ENCODE results near the gene ANKRD65.
"Not testable (repeated sequence)": the region's sequence is repeated elsewhere in the genome, so short reads cannot be mapped to it uniquely, and the experiment has no call there.

The ANKRD65 gene

GRCh38 chr1:1399187-1399871 lies 21.7 kb downstream of the ANKRD65 start, which contains the start of gene CCNL2:
TSS of gene CCNL2 (minus strand) at chr1:1399335. CDS start at chr1:1399306, 29 bp downstream.
- in situ Hi-C loops (cut with MboI; ENCODE audit: low sequenced_read_pairs), result no loop called here

DNA sequence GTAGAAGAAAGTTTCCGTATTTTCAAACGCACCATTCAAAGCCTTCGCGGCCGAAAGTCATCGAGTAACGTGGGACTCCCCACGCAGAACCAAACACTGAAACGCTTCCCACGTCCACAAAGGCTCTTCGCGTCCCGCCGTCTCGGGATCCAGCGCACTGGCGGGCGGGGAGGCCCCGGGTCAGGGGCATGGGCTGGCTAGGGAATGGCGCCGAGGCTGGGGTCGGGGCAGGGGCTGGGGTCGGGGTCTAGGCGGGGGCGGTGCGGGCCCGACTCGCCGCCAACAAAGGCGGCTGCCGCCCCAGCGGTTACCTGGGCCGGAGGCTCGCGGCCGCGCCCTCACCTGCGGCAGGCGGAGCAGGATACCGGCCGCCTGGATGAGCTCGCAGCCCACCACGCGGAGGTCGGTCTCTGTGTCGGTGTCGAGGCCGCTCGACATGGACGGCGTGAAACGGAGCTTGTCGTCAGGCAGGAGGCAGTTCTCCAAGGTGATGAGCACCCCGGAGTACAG lies 22.3 kb downstream of the ANKRD65 start:
- in situ Hi-C loops (cut with MboI; ENCODE audit: low sequenced_read_pairs), result no loop called here

DNA sequence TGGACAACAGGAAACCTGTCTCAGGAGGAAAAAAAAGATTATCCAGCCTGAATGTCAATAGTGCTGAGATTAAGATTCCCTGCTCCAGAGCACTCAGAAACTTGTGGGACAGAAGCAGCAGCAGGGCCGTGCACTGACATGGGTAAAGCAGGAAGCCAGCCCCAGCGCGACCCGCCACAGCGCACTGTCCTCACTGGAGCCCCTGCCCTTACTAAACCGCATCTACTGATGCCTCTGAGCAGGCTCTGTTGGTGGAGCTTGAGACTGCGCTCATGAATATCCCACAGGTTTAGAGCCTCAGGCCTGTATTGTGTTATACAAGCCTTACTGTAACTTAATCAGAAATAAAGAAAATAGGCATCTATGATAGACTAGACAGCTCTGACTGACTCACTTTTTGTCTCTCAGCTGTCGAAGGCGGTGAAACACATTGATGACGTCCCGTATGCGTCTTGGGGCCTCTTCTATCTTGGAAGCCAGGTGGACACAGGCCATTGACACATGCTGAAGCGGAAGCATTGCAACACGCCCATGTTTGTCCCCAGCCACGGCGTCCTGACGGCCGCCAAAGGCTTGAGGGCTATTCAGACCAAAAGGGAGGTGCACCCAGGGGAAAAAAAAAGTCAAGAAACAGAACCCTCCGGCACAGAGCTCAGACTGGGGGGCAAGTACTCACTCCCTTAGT lies 23.1 kb downstream of the ANKRD65 start:
- in situ Hi-C loops (cut with MboI; ENCODE audit: low sequenced_read_pairs), result no loop called here

DNA sequence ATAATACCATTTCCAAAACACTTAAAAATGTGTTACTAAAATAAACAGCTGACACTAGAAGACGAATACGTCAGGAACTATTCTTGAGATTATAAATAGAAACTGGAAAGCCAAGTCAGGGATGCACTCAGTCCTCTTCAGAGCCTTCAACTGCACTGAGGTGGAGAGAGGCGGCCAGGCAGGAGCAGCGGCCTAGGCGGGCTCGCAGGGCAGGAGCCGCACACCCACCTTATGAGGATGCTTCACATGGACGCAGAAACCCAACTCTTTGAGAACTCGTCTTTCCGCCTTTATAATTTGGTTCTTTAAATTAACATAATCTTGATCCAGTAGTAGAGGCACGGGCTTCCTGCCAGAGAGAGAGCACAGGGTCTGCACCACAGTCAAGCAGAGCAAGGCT lies 25.9 kb downstream of the ANKRD65 start:
- in situ Hi-C loops (cut with MboI; ENCODE audit: low sequenced_read_pairs), result no loop called here

DNA sequence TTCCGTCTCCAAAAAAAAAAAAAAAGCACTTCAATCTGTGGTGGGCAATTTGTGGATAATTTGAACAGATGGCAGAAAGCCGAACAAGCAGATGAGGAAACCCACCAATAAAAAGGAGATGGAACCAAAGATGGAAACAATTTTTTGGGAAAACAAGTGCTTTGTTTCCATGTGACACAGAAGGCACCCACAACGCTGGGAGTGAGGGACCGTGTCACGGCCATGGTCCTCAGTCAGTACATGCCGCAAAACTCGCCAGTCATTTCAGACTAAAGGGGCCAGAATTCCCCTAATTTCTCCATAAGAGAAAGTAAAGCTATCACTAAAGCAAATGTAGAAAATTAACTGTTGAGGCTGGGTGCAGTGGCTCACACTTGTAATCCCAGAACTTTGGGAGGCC lies 27.0 kb downstream of the ANKRD65 start:
- in situ Hi-C loops (cut with MboI; ENCODE audit: low sequenced_read_pairs), result no loop called here

- in situ Hi-C loops (cut with MboI; ENCODE audit: low sequenced_read_pairs), result no loop called here
Measured at GRCh38 chr1:1393428-1393827, 27.6 kb downstream of the ANKRD65 start.

GRCh38 chr1:1393014-1393413 lies 28.1 kb downstream of the ANKRD65 start:
- in situ Hi-C loops (cut with MboI; ENCODE audit: low sequenced_read_pairs), result no loop called here

DNA sequence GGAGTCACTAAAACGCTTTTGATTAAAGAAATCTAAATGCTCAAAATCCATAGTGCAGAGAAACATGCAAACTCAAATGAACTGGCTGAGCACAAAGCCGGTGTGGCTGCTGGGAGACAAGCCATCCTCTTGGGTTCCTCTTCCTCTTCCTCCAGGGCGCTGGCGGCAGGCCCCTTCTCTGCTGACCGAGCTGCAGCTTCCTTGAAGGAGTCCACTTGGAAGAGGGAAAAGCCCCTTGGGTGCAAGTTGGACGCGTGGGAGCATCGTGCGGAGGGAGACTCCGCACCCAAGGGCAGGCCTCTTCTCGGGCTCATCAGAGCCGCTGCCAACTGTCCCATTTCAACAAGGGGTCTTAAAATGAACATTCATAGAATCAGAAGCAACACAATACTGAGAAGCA lies 29.9 kb downstream of the ANKRD65 start:
- in situ Hi-C loops (cut with MboI; ENCODE audit: low sequenced_read_pairs), result no loop called here

DNA sequence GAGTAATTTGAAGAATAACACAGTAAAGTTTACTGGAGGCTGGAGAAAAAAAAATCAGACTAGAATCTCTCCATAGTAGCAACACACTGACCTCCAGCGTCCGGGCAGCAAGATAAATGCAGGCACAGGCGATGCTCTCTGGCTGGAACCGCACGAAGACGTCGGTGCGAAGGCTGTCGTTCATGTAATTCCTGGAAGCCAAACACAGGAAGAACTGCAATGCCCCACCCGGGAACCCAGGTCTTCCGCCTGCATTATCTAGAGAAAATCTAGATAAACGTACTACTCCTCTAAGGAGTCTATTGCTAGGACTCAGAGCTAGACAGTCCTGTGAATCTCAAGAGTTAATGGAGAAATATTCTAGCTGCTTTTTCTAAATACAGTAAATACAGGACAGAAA lies 30.4 kb downstream of the ANKRD65 start:
- in situ Hi-C loops (cut with MboI; ENCODE audit: low sequenced_read_pairs), result no loop called here

DNA sequence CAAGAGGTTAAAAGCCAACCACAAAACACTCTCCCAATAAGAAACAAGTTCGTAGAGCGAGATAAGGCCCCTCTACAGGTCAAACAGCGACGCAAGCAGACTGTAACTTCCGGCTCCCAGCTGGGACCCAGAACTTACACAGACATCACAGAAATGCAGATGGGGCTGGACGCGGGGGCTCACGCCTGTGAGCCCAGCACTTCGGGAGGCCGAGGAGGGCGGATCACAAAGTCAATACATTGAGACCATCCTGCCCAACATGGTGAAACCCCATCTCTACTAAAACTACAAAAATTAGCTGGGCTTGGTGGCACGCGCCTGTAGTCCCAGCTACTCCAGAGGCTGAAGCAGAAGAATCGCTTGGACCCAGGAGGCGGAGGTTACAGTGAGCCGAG lies 33.0 kb downstream of the ANKRD65 start:
- in situ Hi-C loops (cut with MboI; ENCODE audit: low sequenced_read_pairs), result no loop called here

DNA sequence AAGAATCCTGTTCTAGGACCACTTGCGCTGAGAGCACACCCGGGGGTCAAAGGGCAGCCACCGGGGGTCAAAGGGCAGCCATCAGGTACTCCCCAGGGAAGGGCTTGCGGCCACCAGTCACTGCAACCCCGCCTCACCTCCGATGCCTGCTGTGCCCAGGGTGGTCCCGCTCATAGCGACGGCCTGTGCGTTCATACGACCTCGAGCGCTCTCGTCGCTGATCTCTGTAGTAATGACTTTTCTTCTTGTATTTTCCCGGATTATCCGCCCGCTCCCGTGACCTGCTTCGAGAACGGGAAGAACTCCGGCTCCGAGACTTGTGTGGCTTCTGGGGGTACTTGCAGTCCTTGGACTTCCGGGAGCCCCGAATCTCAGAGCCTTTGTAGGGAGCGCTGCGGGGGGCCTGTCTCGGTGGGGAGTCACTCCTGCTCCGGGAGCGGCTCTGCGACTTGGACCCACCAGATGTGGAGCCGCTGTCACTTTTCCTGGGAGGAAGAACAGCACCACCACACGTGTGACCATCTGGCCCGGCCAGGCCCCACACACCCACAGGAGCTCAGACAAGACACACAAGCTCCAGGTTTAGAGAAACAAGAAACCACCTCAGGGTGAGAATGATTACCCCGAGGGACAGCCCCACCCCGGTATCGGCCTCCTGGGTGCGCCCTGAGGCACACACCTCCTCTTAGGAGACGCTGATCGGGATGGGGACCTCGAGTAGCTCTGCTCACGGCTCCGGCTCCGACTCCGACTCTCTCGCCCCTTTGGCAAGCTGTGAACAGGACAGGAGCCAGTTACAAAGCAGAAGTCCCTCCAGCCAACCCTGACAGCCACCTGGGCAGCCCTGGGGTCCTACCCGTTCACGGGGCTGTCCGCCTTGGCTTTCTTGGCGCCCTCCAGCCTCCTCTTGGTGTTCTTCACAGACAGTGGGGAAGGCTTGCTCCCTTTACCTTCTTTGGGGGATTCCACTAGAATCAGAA lies 33.7 kb downstream of the ANKRD65 start:
- in situ Hi-C loops (cut with MboI; ENCODE audit: low sequenced_read_pairs), result no loop called here

DNA sequence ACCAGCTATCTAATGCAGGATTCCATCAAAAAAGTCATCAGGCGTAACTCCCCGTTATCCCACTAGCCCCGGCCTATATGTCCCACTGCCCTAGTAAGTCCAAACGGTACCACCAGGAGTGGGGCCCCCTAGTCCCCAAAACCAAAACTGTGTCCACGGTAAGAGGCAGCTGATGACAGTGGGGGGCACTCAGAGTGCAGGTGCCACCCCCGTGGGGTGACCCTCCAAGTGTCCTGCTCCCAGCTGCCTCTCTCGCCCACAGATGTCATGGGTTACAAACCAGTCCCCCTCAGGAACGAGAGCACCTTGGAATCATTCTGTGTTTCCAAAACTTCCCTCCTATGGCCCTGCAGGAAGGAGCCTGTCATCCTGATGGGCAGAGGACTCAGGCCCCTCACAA lies 35.1 kb downstream of the ANKRD65 start:
- in situ Hi-C loops (cut with MboI; ENCODE audit: low sequenced_read_pairs), result no loop called here

- in situ Hi-C loops (cut with MboI; ENCODE audit: low sequenced_read_pairs), result not testable (repeated sequence)
Measured at GRCh38 chr1:1385339-1385738, 35.7 kb downstream of the ANKRD65 start.

- in situ Hi-C loops (cut with MboI; ENCODE audit: low sequenced_read_pairs), result no loop called here
Measured at GRCh38 chr1:1381294-1381693, 39.8 kb downstream of the ANKRD65 start.

DNA sequence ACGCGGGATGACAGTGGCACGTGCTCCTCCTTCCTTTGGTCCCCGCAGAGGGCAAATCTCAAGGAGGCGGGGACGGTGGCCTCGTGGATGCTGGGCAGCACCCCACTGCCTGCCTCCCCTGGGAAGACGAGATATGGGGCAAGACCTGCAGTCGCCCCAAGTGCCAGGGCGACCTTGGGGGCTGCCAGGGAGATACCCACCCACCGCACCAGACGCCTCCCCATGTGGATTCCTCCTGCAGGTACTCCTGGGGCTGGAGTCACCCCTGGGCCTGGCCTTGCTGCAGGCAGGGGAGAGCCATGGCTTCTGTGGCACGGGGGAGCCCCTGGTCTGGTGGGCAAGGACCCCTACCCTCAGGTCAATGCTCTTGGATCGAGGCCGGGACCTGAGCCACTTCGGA lies 40.2 kb downstream of the ANKRD65 start:
- in situ Hi-C loops (cut with MboI; ENCODE audit: low sequenced_read_pairs), result no loop called here

DNA sequence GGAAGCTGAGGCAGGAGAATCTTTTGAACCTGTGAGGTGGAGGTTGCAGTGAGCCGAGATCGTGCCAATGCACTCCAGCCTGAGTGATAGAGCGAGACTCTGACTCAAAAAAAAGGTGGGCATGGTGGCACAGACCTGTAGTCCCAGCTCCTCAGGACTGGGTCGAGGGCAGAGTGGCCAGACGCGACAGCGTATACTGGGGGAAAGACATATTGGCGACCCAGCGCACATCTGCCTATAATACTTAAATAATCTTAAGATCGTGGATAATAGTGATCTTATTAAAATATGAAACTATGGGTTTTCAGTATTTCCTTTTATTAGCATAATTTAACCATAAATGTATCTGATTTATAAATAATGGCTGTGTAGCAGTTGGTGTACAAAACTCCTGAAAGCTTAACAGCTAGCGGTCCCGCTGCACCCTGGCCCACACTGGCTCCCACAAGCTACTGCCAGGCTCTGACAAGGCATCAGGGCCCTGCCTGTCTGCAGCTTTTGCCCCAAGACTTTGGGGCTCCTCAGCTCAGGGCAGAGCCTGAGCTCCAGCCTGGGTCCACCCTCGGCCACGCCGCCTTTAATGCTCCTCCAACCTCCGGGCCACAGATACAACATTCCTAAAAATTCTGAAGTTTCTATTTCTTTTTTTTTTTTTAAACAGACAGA lies 43.4 kb downstream of the ANKRD65 start:
- in situ Hi-C loops (cut with MboI; ENCODE audit: low sequenced_read_pairs), result no loop called here

DNA sequence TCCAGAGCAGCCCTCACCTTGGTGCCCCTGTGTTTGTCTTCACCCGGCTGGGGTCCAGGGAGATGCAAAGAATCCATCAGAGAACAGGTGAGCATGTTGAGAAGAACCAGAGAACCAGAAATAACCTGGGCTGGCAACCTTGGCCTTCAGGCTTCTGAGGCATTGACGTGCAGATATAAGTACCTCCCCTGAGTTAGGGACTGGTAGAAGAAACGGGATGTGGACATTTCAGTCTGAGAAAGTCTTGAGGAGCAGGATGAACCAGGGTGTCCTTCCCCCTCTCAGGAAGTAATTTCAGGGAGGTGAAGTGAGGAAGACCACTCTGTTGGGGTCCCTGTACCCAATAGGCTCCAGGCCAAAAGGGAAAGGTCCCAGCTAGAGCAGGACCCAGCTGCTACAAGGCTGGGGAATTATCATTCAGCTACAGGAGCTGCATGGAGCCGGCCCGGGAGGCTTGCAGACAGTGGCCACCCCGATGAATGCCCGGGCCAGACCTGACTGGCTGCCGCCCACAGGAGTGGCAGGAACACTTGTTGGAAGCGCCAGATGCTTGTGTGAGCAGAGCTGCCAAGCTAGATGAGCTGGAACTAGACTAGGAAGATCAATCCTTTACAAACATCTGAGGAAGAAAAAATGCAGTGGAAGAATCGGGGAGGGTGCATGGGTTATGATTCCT lies 44.4 kb downstream of the ANKRD65 start:
- in situ Hi-C loops (cut with MboI; ENCODE audit: low sequenced_read_pairs), result no loop called here

DNA sequence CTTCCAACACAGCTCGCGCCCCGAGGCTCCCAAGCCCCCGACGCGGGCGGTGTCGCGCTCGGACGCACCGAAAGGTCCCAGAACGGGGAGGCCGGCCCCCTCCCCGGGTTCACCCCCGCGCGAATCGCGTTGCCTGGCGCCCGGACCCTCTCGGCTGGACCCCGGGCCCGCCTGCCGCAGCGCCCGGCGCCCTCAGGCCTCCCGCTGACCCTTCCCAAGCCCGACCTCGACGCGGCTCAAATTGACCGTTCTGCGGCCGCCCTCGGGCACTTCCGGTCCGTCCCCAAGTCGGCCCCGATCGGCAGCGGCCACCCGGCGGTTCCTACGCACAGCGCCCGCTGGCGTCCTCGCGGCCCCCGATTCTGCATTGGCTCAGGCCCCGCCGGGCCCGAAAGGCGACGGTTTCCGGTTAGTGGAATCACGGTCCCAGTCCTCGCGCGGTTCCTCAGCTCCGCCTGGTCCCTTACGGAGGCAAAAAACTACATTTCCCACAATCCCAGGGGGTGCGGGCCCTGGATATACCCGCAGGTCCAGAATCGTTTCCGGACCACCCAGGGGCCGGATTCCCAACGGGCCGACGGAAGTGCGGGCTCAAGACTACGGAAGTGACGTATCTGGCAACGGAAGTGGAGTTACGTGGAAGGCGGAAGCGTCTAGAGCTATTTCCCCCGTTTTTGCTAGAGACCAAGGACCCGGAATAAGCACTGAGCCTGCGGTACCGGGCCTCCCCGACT lies 46.0 kb downstream of the ANKRD65 start, which contains the start of gene AURKAIP1:
Gene AURKAIP1 (minus strand): TSS at position 279 of the 734 bp plus-strand sequence. CDS start 451 bp downstream, outside the sequence.
- in situ Hi-C loops (cut with MboI; ENCODE audit: low sequenced_read_pairs), result no loop called here

DNA sequence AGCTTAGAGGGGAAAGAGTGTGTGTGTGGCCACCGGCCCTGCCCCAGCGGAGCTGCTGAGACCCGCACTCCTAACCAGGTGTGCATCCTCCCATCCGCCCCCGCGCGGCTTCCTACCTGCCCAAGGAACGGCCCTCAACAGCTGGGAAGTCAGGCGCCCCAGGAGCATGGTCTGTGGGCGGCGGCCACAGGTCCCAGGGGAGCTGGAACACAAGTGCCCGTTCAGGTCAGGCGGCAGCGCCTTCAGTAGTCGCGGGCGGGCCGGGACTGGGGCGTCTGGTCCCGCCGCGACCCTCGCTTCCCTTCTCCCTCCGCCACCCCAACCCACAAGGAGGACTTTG lies 46.5 kb downstream of the ANKRD65 start:
- in situ Hi-C loops (cut with MboI; ENCODE audit: low sequenced_read_pairs), result no loop called here

Data from HL-60/S4 treated with phorbol 12-myristate 13-acetate at 8.2 ng/mL for 4 days and 3 days (cell line).